HCT116 (cell line): ENCODE measurements around the gene SUB1.

Source experiments
- CTCF ChIP-seq, 3 experiments: fragments of 200-600 bp in 1 of 3; sonication (generic) in 1 of 3; IDR thresholded peaks in 2 of 3; conservative IDR thresholded peaks in 1 of 3; 2 replicates each; pipeline ENCODE4 v1.5.1; 2012 to 2017; ENCODE audit warnings: low read depth in 2 of 3, low read length in 2 of 3, antibody characterized with exemption in 1 of 3, borderline replicate concordance in 1 of 3, control low read depth in 1 of 3, mild to moderate bottlenecking in 1 of 3, mixed read lengths in 1 of 3, mixed run types in 1 of 3, moderate library complexity in 1 of 3; ENCODE audit not compliant: insufficient read depth in 1 of 3
- EZH2 ChIP-seq: fragments of 200-600 bp; sonication (generic); IDR thresholded peaks from 2 replicates; pipeline ENCODE4 v1.6.1; 2017; ENCODE audit warnings: antibody characterized with exemption, mixed run types
- JUND ChIP-seq: IDR thresholded peaks from 2 replicates; pipeline ENCODE4 v1.6.1; 2012
- POLR2A ChIP-seq: IDR thresholded peaks from 2 replicates; pipeline ENCODE4 v1.7.0; 2011; ENCODE audit warnings: borderline replicate concordance; ENCODE audit not compliant: insufficient read depth, insufficient read length; ENCODE audit errors: extremely low read depth
- SP1 ChIP-seq: IDR thresholded peaks from 2 replicates; pipeline ENCODE4 v1.6.1; 2012; ENCODE audit warnings: low read depth
- SRF ChIP-seq: IDR thresholded peaks from 2 replicates; pipeline ENCODE4 v1.6.1; 2012; ENCODE audit warnings: low read depth
- YY1 ChIP-seq: IDR thresholded peaks from 2 replicates; pipeline ENCODE4 v1.6.1; 2011; ENCODE audit warnings: low read length, low read depth, moderate library complexity, mild to moderate bottlenecking; ENCODE audit not compliant: insufficient replicate concordance; ENCODE audit errors: extremely low read depth
- TF ChIP-seq, protein P1 (sequence below): IDR thresholded peaks from 2 replicates; pipeline ENCODE4 v1.6.1; 2012

GRCh38 chr5:32585446-32586275, at the start of gene SUB1:
- no peak for TF ChIP-seq CTCF (IDR thresholded peaks at IDR 0.05 in 2 of 3, conservative IDR thresholded peaks at IDR 0.05 in 1 of 3; ENCODE audit: borderline replicate concordance in 1 of 3, insufficient read depth in 1 of 3, low read depth in 2 of 3, low read length in 2 of 3)
- peak; percentile 78 for TF ChIP-seq POLR2A
- TF ChIP-seq JUND: no peak
- TF ChIP-seq SRF: no peak
- TF ChIP-seq, protein P1, sequence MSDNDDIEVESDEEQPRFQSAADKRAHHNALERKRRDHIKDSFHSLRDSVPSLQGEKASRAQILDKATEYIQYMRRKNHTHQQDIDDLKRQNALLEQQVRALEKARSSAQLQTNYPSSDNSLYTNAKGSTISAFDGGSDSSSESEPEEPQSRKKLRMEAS: peak; percentile 81
- TF ChIP-seq EZH2: no peak
- TF ChIP-seq SP1: peak; percentile 83
- TF ChIP-seq YY1: peak; percentile 50
